NCI-H345 treated with DMSO at 0.1 percent for 48 hours (cell line): ENCODE results near the gene RNF6.

Experiments
- DNase-seq: peaks from one replicate; lab custom pipeline; 2025; ENCODE audit not compliant: unreplicated experiment; lab: John Stamatoyannopoulos, UW

Gene RNF6

DNA sequence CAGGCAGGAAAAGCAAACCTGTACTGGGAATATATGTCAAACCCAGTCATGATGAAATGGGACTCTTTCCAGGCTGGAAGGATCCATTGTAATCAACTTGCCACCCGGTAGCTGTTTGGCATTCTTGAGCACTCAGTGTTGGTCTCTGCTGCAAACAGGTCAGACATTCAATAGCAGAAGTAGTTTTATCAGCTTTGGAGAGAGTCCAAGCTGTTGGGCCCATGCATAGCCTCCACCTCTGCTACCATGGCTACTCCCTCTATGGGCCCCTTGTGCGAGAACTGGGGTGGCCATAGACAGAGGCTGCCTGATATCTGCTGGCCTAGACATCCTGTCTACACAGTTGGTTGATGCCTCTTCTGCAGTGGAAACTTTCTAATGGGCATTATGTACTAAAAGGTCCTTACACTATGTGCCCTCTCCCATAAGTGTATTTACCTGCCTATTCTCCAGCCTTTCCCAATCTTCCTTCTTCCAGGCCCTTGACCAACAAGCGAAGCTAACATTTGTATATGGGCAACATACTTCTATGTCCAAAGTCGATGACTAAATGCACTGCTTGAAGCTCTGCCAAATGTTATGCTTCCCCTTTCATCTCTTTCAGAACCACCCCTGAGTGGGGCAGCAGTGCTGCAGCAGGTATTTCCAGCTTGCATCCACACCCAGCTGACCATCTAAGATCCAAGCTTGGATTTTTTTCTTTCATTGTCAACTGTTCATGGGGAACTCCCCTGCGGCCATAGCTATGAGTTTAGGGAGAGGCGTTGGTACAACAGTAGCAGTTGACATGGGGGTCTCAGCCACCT, 5.3 kb upstream of the RNF6 start:
- no peak for DNase-seq

DNA sequence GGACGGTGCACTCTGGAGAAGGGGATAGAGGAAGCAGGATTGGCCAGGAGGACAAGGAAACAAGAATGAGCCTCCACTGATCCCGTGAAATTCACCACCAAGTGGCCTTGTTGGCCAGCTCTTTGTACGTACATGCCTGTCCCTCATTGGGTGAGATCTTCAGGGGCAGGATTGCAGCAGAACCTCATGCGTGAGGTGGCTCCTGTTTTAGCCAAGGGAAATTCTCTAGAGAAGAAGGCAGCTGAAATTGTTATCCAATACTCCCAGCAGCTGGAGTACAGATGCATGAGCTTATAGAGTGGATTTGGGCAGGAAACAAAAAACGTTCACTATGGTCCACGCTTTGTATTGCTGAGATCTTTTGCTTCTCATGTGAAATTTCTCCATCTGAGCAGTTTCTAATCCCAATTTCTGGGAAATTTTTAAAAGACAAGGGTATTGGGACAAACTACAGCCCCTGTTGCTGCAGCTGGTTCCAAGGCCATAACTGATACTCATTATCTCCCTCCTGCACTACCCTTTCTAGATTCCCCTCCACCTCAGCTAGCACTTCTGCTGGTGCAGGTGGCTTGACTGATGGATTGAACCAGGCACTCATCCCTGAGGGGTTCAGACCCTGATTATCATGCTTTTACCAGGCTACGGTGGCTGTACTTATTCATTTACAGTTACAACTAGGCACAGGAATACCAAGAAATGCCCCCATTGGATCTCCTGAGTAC, 3.9 kb upstream of the RNF6 start:
- no peak for DNase-seq

DNA sequence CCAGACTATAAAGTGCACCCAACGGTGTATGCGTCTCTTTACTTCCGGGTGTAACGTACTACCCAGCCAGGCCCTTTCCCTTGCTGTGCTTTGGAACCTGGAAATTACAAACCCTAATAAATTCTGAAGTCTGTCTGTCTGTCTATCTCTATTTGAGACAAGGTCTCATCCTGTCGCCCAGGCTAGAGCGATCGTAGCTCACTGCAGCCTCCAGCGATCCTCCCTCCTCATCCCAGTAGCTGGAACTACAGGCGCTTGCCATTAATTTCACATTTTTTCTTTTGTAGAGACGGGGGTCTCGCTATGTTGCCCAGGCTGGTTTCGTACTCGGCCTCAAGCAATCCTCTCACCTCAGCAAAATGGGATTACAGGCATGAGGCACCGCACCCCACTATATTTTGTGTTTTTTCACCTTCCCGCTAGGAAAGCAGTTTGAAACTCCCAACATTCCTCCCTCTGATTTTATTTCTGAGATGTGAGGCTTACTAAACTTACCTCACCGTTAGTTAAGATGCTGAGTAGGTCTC, 469 bp upstream of the RNF6 start:
- peak; percentile 53 for DNase-seq

DNA sequence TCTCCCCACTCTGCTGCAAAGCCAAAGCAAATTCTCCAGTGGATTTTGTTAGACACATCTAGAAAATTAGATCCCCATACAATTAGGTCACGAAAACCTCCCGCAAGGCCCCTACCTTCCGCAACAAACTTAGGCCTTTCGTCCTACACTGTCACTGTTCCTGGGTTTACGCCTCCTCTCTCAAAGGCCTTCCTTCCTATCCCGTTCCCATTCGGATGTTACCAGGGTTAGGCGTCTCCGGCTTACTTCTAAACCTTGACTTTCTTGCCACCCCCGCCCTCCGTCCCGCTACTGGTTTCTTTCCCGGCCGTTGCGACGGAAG, 754 bp downstream of the RNF6 start:
- no peak for DNase-seq

DNA sequence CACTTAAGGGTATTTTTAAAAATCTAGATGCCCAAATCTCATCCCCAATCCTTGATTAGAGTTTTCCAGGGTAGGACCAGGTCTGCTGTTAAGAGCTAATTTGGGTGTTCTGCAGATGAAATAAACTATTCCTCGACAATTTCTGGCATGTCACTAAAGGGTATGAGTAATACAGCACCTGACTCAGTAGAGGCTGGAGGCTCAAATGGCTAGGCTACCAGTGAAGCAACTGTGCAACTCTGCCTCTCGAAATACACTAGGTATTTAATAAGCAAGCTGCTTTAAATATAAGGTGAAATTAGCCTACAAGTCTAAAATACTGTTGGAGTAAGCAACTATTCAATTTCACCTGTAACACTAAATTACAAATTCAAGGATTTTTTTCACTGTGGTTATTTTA, 1.5 kb downstream of the RNF6 start:
- no peak for DNase-seq

DNA sequence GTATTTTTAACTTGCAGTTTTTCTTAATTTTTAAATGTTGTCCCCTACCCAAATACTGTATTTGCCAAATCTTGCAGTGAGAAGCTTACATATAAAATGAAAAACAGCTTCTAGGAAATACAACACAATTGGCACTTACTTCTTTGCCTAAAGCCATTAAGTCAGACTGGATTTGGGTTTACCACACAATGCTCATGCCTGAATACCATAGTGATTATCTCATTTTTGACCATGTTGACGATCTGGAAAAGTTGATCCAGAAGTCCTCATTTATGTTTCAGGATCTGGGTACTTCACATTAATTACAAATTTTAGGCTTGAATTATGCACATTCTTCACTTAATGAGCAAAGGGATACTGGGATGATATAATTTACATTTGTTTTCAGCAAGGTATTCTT, 2.4 kb downstream of the RNF6 start:
- DNase-seq: no peak

DNA sequence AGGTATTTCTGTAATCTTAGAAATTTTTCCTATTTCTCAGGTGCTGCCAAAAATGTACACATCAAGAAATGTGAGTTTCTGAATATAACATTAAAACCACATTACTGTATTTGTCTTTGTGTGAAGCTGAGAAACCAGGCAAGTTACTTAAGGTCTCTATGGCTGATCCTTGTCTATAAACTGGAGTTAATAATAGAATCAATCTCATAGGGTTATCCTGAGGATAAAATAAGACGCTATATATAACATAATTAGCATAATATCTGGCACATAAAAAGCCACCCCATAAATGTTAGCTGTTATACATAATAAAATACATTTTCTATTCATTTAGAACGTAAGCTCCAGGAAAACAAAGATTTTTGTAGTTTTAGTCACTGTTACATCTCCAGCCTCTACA, 6.1 kb downstream of the RNF6 start:
- no peak for DNase-seq

DNA sequence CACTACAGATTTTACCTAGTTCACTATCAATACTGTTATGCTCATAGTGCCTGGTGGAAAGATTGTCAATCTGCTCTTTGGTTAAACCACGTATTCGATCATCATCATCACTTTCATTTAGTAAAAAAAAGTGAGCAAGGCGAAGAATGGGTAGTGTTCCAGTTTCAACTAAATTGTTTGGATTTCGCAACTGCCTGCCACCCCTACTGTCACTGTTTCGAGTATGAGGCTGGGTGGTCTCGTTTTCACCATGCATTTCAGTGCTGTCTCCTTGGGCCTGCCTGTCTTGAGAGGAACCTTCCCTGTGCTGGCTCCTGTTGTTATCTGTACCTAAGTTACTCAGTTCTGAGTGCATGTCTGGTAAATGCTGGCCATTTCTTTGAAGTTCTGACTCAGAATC, 8.1 kb downstream of the RNF6 start:
- DNase-seq: no peak

DNA sequence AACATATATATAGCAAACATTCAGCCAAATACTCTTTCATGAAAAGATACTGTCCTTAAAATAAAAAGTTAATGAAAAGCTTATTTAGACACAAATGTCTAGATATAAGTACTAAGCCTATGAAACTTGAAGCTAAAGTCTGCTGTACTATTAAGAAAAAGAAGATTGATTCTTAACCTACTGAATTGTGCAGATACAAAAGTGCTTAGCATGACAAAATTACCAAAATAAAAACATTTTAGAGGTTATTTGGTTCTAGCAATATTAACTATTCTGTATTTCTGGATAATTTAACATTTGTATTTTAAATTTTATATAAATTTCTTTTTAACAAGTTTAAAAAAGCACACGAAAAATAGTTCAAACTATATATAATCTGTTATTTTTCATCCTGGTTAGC, 8.8 kb downstream of the RNF6 start:
- DNase-seq: no peak

DNA sequence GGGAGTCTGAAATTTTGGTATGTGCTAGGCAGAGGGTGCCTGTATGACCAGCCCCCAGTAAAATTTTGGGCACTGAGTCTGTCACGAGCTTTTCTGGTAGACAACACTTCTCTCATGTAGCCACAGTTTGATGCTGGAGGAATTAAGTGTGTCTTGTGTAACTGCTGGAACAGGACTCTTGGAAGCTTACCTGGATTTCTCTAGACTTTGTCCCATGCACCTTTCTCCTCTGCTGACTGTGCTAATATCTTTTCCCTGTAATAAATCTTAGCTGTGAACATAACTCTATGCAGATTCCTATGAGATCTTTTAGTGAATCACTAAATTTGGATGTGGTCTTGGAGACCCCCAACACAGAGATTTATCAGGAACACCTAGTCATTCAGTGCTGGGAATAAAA, 13.8 kb downstream of the RNF6 start:
- no peak for DNase-seq

DNA sequence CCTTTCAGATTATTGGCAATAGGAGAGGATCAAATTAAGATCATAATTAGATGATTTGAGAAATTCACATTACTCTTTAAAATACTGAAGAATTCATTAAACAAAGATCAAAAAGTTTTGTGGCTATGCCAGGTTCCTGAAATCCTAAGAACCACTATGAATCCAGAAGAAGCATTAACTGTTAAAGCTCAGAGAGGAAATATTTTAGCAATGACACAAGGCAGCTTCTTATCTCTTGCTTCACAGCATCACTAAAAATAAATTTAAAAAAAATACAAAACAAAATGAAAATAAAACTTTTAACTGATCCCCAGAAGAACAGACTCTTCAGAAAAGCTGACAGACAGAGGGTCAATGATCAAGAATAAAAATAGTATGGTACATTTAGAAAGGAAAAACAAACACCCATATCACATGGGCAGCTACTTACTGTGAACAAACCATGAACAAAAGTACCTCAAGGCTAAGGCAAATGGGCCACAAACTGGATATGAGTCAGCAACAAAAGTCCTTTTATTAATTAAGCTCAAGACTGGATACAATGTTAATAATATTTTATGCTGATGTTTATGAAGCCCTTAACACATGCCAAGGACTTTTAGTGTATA, 19.6 kb downstream of the RNF6 start:
- no peak for DNase-seq

DNA sequence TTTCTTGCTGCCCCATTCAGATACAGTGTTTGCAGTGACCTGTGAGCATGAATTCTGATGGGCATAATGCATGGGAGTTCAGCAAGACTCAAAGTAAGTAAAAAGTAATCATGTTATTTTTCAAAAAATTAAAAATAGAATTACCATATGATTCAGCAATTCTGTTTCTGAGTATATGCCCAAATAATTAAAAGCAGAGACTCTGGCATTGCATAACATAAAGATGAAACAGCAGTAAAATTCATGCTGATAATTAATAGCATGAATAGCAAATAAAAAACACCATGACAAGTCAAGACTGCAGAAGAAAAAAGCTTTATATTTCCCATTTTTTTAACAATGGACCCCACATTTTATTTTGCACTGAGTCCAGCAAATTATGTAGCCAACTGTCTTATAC, 21.3 kb downstream of the RNF6 start:
- no peak for DNase-seq

DNA sequence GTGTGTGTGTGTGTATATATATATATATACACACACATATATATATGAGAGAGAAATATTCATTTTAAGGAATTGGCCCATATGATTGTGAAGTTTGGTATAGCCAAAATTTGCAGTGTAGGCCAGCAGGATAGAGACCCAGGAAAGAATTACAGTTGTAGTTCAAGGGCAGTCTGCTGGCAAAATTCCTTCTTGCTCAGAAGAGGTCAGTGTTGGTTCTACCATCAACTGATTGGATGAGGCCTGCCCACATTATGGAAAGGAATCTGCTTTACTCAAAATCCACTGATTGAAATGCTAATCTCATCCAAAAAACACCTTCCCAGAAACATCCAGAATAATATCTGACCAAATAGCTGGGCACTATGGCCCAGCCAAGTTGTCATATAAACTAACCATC, 24.0 kb downstream of the RNF6 start:
- DNase-seq: no peak

DNA sequence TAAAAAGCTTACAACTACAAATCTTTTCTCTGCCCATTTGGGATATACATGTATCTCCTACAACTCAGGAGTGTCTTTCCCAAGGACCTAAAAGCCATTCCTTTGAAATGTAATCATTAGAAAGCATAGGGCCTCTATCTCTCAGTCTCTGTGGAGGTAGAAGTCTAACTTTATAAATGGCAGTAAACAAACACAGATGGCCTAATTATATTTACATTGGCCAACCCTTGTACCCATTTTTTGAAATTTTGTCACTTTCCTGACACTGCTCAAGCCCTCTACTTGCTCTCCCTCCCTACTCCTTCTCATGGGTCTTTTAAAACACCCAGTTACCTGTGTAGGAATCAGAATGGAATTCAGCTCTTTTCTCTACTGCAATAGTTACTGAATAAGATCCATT, 24.8 kb downstream of the RNF6 start:
- DNase-seq: no peak

DNA sequence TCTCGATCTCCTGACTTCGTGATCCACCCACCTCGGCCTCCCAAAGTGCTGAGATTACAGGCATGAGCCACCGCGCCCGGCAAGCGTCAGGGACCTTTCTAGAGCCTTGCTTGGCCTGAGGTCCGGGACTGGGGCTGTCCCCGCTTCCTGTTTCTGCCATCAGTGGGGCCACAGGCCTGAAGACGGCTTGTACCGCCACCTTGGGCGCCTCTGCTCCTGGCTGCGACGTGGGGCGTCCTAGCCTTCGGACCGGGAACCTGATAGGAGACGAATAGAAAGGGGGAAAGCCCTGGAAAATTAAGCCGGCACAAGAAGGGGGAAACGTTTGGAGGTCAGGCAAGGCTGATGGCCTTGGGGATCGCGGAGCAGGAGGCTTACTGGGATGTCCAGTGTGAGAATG, 35.1 kb downstream of the RNF6 start:
- no peak for DNase-seq

DNA sequence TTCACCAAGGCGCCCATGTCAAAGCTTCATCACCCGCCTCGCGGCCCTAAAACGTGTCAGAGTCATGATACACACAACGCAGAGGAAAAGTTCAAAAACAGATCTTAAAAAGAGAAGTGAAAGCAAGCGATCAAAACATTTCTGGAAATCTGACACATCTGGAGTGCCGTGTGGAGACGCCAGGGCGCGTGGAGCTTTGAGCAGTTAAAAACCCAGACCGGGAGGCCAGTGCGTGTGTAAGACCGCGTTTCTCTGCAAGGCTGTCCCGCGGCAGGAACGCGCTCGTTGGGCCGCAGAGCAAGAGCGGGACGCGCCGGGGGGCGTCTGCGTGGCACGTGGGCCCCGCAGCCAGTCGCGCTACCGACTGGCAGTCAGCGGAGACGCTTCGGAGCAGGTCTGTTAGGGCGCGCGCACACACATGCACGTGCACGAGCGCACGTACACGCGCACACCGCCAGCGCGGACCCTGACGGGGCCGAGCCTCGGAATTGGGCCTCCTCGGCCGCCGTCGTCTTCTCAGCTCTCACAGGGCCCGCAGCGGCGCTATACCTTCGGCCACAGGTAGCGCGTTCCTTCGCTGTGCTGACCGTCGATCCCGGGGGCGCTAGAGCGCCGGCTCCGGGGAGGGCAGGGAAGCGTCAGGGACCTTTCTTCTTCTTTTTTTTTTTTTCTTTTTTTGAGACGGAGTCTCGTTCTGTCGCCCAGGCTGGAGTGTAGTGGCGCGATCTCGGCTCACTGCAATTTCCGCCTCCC, 35.8 kb downstream of the RNF6 start:
- peak; percentile 32 for DNase-seq

DNA sequence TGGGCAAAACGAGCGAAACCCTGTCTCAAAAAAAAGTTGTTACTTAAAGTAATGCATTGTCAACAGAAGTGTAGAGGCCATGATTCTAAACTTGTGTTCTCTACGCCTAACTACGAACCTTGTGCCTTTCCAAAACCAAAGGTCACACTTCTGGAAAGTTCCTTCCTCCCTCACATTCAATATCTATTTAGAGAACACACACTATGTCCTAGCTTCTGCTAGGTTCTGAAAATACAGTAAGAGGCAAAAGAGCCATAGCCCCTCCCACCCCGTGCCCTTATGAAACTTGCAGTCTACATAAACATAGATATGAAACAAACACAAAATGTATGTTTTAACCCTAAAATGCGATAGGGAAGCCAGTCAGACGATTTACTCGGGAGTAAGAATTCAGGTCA, 36.4 kb downstream of the RNF6 start:
- DNase-seq: no peak

DNA sequence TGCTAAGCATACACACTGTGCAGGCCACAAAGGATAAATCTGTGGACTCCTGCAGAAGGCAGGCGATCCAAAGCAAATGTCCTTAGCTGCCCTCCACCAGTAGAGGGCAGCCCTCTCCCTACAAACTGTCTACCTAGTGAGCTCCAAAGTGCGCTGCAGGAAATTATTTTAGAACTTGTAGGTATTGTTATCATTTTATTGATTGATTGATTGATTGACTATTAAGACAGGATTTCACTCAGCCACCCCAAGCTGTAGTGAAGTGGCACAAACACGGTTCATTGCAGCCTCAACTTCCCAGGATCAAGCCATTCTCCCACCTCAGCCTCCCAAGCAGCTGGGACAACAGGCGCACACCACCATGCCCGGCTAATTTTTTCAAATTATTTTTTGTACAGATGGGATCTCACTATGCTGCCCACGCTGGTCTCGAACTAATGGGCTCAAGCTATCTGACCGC, 37.3 kb downstream of the RNF6 start:
- DNase-seq: peak; percentile 56

DNA sequence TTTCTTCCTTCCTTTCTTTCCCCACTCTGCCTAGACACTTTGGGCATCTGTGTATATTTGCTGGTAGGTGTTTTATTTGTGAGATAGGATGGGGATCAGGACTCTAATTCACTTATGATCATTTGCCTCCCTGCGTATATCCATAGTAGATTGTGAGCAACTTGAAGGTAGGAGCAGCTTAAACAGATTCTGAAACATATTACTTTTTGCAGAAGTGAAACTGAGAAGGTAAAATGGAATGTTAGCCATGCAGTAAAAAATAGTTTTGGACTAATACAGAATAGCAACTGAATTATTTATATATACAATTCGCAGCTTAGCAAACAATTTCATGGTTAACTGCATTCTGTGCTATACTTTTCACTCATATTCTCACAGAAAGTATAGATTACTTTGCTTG, 38.7 kb downstream of the RNF6 start:
- no peak for DNase-seq

DNA sequence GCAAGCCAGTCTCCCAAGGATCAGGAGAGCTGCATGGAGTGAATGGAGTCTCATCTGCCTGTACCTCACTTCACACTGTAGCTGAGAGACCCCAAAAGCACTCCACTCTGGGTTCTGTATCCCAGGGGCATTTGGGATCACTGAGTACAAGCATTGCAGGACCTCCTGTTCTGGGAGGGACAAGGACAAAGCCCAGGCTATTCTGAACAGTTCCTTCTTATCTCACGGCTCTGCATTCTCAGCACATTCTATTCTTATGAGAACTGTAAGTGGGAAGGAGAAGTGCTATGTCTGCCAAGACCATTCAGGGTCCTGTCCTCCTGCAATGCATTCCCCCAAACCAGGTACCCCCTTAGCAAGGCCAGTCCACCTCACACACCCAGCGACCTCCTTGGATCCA, 42.8 kb downstream of the RNF6 start:
- DNase-seq: no peak

DNA sequence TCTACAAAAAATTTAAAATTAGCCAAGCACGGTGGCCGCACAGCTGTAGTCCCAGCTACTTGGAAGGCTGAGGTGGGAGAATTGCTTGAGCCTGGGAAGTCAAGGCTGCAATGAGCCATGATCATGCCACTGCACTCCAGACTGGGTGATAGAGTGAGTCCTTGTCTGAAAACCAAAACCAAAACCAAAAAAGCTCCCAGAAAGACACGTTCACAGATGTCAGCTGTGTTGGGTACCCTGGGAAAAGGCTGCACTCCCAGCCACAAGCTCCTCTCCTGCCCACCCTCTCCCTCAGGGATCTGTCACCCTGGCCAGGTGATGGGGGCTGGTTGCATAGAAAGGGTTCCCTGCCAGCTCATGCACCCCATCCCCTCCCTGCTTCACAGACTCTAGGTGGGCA, 53.3 kb downstream of the RNF6 start:
- DNase-seq: no peak
